AG04450 (cell line): ENCODE results near the gene ANKRD17. TPM values are rescaled to one million over a fixed set of nuclear protein-coding genes. Genes with fewer than 3 reads are reported as not detected.

Experiments
- CTCF ChIA-PET: fragments of 300-600, 350-600 bp; formaldehyde crosslinking; extraction: SDS; loops from one replicate; lab custom pipeline; 2022; ENCODE audit warnings: antibody characterized with exemption, inconsistent platforms; lab: Charles Lee
- POLR2A ChIA-PET: fragments of 350-600 bp; formaldehyde crosslinking; extraction: SDS; loops from one replicate; lab custom pipeline; 2021; ENCODE audit warnings: antibody characterized with exemption, inconsistent platforms; lab: Yijun Ruan, JAX
- DNase-seq: peaks from one replicate; pipeline ENCODE4 v3.0.0-alpha.2; 2011; ENCODE audit warnings: low read depth, low spot score
- H3K27ac ChIP-seq: one replicate; pipeline ENCODE4 v1.5.1; 2012; ENCODE audit warnings: low read depth, low read length, control low read depth
- H3K27me3 ChIP-seq: one replicate; pipeline ENCODE4 v1.6.0; 2012; ENCODE audit warnings: low read length; ENCODE audit not compliant: control insufficient read depth, insufficient read depth
- H3K4me3 ChIP-seq: 2 replicates; pipeline ENCODE4 v1.5.1; 2011; ENCODE audit warnings: mild to moderate bottlenecking, low read depth, low read length, control low read depth
- H3K9me3 ChIP-seq: 2 replicates; pipeline ENCODE4 v1.5.1; 2012; ENCODE audit warnings: low read length; ENCODE audit not compliant: control insufficient read depth, insufficient read depth
- CTCF ChIP-seq: IDR thresholded peaks from 2 replicates; pipeline ENCODE4 v1.5.1; 2011; ENCODE audit warnings: low read depth, low read length, control low read depth, inconsistent platforms
- polyA plus RNA-seq: library from polyadenylated mRNA; depleted of rRNA; stranded (reverse); fragments of >200 nt; gene quantifications from 2 replicates; pipeline ENCODE4 v1.2.3, GENCODE V29; 2011

ANKRD17 gene
- polyA plus RNA-seq, 1 experiment = 71.1 TPM

- Histone ChIP-seq H3K4me3 (no peak overlapping the region), H3K9me3 (no peaks in the 10 kb centered on the region), H3K27me3 (no peaks in the 10 kb centered on the region), H3K27ac (no peak overlapping the region)
- POLR2A ChIA-PET = no interaction called here
- DNase-seq = no peak
- CTCF ChIA-PET = interaction anchor here (0.6 kb wide), 1 partner anchor 148 kb away, joined by 5 read pairs; no protein-coding TSS in a partner anchor
- TF ChIP-seq CTCF = no peak
Measured at GRCh38 chr4:73109493-73109892, 149.1 kb downstream of the ANKRD17 start.

GRCh38 chr4:73104695-73105094, 153.9 kb downstream of the ANKRD17 start:
- CTCF ChIA-PET = interaction anchor here (1.4 kb wide), 1 partner anchor 152 kb away, joined by 4 read pairs; no protein-coding TSS in a partner anchor

GRCh38 chr4:73103799-73104503, 154.6 kb downstream of the ANKRD17 start:
- no peak for TF ChIP-seq CTCF
- Histone ChIP-seq H3K27ac (no peak overlapping the region), H3K27me3 (no peaks in the 10 kb centered on the region), H3K9me3 (no peaks in the 10 kb centered on the region), H3K4me3 (no peak overlapping the region)
- CTCF ChIA-PET = interaction anchor here (0.7 to 1.4 kb wide), 2 partner anchors 151 to 153 kb away, joined by 4 to 5 read pairs; no protein-coding TSS in a partner anchor
- no peak for DNase-seq
- POLR2A ChIA-PET = no interaction called here

More at GRCh38 chr4:73104695-73105094, 153.9 kb downstream of the ANKRD17 start:
- H3K4me3 ChIP-seq = no peak overlapping the region
- H3K27me3 ChIP-seq = no peaks in the 10 kb centered on the region
- no peak overlapping the region for H3K27ac ChIP-seq
- POLR2A ChIA-PET = no interaction called here
- TF ChIP-seq CTCF = no peak
- no peak for DNase-seq
- H3K9me3 ChIP-seq = no peaks in the 10 kb centered on the region

- Histone ChIP-seq H3K27ac (no peak overlapping the region), H3K9me3 (no peaks in the 10 kb centered on the region), H3K4me3 (no peak overlapping the region), H3K27me3 (no peaks in the 10 kb centered on the region)
- no peak for DNase-seq
- no peak for TF ChIP-seq CTCF
- ChIA-PET CTCF (interaction anchor here (1.6 kb wide), 1 partner anchor 158 kb away, joined by 3 read pairs; no protein-coding TSS in a partner anchor), POLR2A (no interaction called here)
Measured at GRCh38 chr4:73099143-73099542, 159.5 kb downstream of the ANKRD17 start.

GRCh38 chr4:73098713-73099112, 159.9 kb downstream of the ANKRD17 start:
- H3K27ac ChIP-seq = no peak overlapping the region
- no peak overlapping the region for H3K4me3 ChIP-seq
- TF ChIP-seq CTCF = no peak
- no peak for DNase-seq
- POLR2A ChIA-PET = no interaction called here
- CTCF ChIA-PET = interaction anchor here (1.6 kb wide), 1 partner anchor 158 kb away, joined by 3 read pairs; no protein-coding TSS in a partner anchor
- no peaks in the 10 kb centered on the region for H3K27me3 ChIP-seq
- no peaks in the 10 kb centered on the region for H3K9me3 ChIP-seq
